Heart left ventricle (tissue), 16 donors: ENCODE data around the gene RFX2. TPM values are rescaled to one million over a fixed set of nuclear protein-coding genes. Genes with fewer than 3 reads are reported as not detected.

ENCODE experiments used
- ATAC-seq, 4 donors: fragments of 200-7000 bp; cut with Tn5 transposase; one replicate each; pipeline ENCODE4 v1.9.1; 2020 to 2022; ENCODE audit warnings: moderate library complexity in 4 of 4, mild to moderate bottlenecking in 3 of 4, moderate number of reproducible peaks in 1 of 4
- DNase-seq, 5 donors: peaks; one replicate each; pipeline ENCODE4 v3.0.0-alpha.2; 2020
- H3K27ac ChIP-seq, 12 donors: fragments of 200-600 bp; sonication (generic) in 4 of 12; one replicate each; pipeline versions ENCODE4 v1.5.0 to v1.8.0; 2016 to 2022; ENCODE audit warnings: mild to moderate bottlenecking in 2 of 12
- H3K27me3 ChIP-seq, 9 donors: fragments of 200-600 bp; sonication (generic) in 2 of 9; one replicate each; pipeline versions ENCODE4 v1.5.1 to v1.8.0; 2016 to 2022; ENCODE audit warnings: mild to moderate bottlenecking in 3 of 9
- H3K36me3 ChIP-seq, 9 donors: fragments of 200-600 bp; sonication (generic) in 2 of 9; one replicate each; pipeline versions ENCODE4 v1.5.0 to v1.8.0; 2018 to 2022; ENCODE audit warnings: mild to moderate bottlenecking in 2 of 9
- H3K4me1 ChIP-seq, 12 donors: fragments of 200-600 bp; sonication (generic) in 4 of 12; one replicate each; pipeline versions ENCODE4 v1.5.0 to v1.8.0; 2016 to 2022; ENCODE audit warnings: mild to moderate bottlenecking in 3 of 12
- H3K4me3 ChIP-seq, 12 donors: fragments of 200-600 bp; sonication (generic) in 4 of 12; one replicate each; pipeline versions ENCODE4 v1.5.0 to v1.8.0; 2017 to 2022; ENCODE audit warnings: mild to moderate bottlenecking in 9 of 12, moderate library complexity in 4 of 12
- H3K9me3 ChIP-seq, 12 donors: fragments of 200-600 bp; sonication (generic) in 4 of 12; one replicate each; pipeline versions ENCODE4 v1.5.0 to v1.8.0; 2016 to 2022; ENCODE audit warnings: mild to moderate bottlenecking in 1 of 12
- POLR2A ChIP-seq, 2 donors: fragments of 450-650 bp; IDR thresholded peaks; one replicate each; pipeline ENCODE4 v1.6.1; 2017; ENCODE audit warnings: antibody characterized with exemption in 2 of 2, mild to moderate bottlenecking in 2 of 2, moderate library complexity in 2 of 2
- WGBS, 4 donors: extraction: QIAGEN DNeasy Blood & Tissue Kit in 2 of 4; methylation state at CpG; one replicate each; pipeline versions ENCODE4 v1.1.5 to v1.1.7; 2013 to 2018; 5-methylcytosine and 5-hydroxymethylcytosine counted together
- intact Hi-C, 10 donors: fragments of 100-400 bp; cut with DNase I; formaldehyde crosslinking; loops; one replicate each; pipeline versions ENCODE4 v1.11.1 to v1.14.2; 2022
- polyA plus RNA-seq, 2 donors: library from polyadenylated mRNA; stranded (reverse); fragments of 200-250 nt; gene quantifications; one replicate each; pipeline ENCODE4 v1.2.3, GENCODE V29; 2013
- total RNA-seq, 9 donors: library from RNA; depleted of rRNA in 2 of 9; stranded (reverse); fragments of >200 nt in 2 of 9; fragmentation: NEBNext Ultra II Directional in 3 of 9; extraction: Animal tissue kit (Norgen Biotek cat#: 25700) in 3 of 9; gene quantifications; one replicate each; pipeline versions ENCODE4 v1.1.0 to v1.2.4, GENCODE V29; 2016 to 2023
- TF ChIP-seq, protein P1 (sequence below), 12 donors: fragments of 200-600 bp; sonication (generic) in 4 of 12; IDR thresholded peaks; one replicate each; pipeline versions ENCODE4 v1.5.0 to v1.8.0; 2018 to 2022; ENCODE audit warnings: antibody characterized with exemption in 12 of 12, mild to moderate bottlenecking in 5 of 12
- donor health status: ischemic (EF 13 %, LVEDD 7.1; RV severe dilation, severe dysfunction).
- donor health status: healthy with polysubstance abuse.
- donor health status: DM: no; HTN: yes; CAD: no.
- donor health status: DM: no; HTN: no; CAD: no.
- donor health status: ischemic (EF 25% LVEDD 6.9; RV normal size, moderate dysfunction).
- donor health status: ischemic (EF 25% LVEDD 5.7; RV mildly dilated, moderate dysfunction).
- donor health status: healthy.
- donor health status: DM: yes; HTN: yes; CAD: no.
- donor health status: ischemic (EF 35%, LVEDD 5.7; RV mildly dilated, moderate dysfunction).
- donor health status: nonischemic (EF 11% LVEDD 7.7; RV severe dilation, severe dysfunction).
- donor health status: DM: yes; HTN: yes; CAD: no.
- donor health status: PGD.
- donor health status: ischemic (EF 29% LVEDD 5.4; RV normal size, mild dysfunction).
- donor health status: nonischemic (EF 23%, LVEDD 6.1; RV moderate dilation, normal function).

The RFX2 gene
- total and polyA plus RNA-seq, 11 donors, result 2.8 to 20.0 (median 5.9) TPM

DNA sequence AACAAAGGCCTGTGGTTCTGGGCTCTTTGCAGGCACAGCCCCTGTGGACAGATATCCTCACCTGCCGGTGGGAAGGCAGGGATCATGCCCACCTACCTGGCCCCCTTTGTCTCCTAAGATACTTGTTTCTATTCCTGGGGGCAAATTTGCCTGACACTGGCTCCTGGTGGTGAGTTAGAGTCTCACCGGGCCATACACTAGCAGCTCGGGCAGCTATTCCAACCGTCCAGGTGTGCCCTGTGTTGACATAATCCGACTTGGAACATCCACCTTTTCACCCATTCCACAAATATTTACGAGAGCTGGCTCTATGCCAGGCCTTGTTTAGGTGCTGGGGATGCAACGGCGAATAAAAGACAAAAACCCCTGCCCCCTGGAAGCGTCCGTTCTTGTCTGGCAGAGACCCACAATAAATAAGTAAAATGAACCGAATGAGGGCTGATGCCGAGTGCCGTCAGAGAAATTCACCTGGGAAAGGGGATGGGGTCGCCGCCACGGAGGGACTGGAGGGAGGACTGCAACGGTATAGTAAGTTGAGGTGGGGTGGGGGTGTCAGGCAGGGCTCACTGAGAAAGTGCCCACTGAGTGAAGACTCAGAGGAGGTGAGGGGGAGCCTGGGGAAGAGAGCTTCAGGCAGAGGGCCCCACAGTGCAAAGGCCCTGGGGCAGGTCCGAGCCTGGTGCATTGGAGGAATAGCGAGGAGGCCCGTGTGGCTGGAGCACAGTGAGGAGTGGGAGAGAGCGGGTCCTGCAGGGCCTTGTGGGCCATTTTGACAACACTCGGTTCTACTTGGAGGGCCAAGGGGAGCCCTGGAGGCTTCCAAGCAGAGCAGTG is 89.1 kb downstream of the RFX2 start:
- Histone ChIP-seq H3K4me1 (peaks cover 0 to 14% (median 3%) of the 10 kb centered on the region in 12 donors), H3K9me3 (no peaks in the 10 kb centered on the region), H3K27me3 (no peaks in the 10 kb centered on the region), H3K4me3 (no peak overlapping the region), H3K36me3 (peaks cover 0 to 10% (median 0%) of the 10 kb centered on the region in 9 donors), H3K27ac (no peak overlapping the region)
- TF ChIP-seq, protein P1, sequence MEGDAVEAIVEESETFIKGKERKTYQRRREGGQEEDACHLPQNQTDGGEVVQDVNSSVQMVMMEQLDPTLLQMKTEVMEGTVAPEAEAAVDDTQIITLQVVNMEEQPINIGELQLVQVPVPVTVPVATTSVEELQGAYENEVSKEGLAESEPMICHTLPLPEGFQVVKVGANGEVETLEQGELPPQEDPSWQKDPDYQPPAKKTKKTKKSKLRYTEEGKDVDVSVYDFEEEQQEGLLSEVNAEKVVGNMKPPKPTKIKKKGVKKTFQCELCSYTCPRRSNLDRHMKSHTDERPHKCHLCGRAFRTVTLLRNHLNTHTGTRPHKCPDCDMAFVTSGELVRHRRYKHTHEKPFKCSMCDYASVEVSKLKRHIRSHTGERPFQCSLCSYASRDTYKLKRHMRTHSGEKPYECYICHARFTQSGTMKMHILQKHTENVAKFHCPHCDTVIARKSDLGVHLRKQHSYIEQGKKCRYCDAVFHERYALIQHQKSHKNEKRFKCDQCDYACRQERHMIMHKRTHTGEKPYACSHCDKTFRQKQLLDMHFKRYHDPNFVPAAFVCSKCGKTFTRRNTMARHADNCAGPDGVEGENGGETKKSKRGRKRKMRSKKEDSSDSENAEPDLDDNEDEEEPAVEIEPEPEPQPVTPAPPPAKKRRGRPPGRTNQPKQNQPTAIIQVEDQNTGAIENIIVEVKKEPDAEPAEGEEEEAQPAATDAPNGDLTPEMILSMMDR (IDR thresholded peaks at IDR 0.05), result no peak
- no peak for TF ChIP-seq POLR2A (IDR thresholded peaks at IDR 0.05)
- ATAC-seq (no peak), DNase-seq (no peak)
- intact Hi-C loops, result loop anchor here (2.0 to 10.0 kb wide), 6 partner anchors 34 to 249 kb away; partner anchors contain the start of gene NRTN (in 6 of the 10)
- 91 to 92% (median 92%) methylated on average over 22 of the region's 22 CpGs for WGBS, 4 donors

DNA sequence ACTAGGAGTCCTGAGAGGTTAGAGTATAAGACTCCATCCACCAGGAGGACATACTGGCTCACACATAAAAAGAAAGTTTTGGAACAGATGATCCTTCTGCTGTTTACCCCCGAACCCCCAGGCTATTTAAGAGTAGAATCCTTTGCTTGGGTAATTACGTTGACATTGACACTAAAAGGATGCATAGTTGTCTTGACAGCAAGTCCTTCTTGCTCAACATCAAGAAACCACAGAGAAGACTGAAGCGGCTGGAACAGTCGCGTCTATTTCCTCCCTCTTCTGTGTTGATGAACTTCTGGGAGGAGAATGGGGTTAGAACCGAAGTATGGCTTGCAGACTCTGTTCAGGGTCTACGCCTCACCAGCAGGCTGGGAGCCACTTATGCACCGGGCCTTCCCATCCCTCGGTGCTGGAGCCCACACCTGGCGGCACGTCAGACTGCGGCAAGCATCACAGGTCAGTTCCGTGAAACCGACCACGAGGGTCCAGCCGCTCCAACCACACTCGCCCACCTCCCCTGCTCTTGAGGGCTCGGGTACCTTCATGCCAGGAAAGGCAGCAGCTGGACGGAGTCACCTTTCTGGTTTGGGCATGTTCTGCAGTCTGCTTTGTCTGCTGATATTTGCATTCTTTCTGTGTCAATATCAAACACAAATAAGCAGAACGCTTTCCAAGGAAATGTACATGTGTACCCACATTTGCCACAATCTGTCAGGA is 90.0 kb downstream of the RFX2 start:
- Histone ChIP-seq H3K27ac (no peak overlapping the region), H3K27me3 (no peaks in the 10 kb centered on the region), H3K4me3 (no peak overlapping the region), H3K4me1 (peaks cover 0 to 14% (median 3%) of the 10 kb centered on the region in 12 donors), H3K9me3 (no peaks in the 10 kb centered on the region), H3K36me3 (peaks cover 0 to 7% (median 0%) of the 10 kb centered on the region in 9 donors)
- no peak for TF ChIP-seq POLR2A (IDR thresholded peaks at IDR 0.05)
- intact Hi-C loops, result loop anchor here (2.0 to 10.0 kb wide), 6 partner anchors 33 to 248 kb away; partner anchors contain the start of gene NRTN (in 6 of the 10)
- ATAC-seq (no peak), DNase-seq (peak in 1 of 5 donors; percentile 41)
- WGBS, 4 donors, result 91 to 95% (median 93%) methylated on average over 20 of the region's 20 CpGs

DNA sequence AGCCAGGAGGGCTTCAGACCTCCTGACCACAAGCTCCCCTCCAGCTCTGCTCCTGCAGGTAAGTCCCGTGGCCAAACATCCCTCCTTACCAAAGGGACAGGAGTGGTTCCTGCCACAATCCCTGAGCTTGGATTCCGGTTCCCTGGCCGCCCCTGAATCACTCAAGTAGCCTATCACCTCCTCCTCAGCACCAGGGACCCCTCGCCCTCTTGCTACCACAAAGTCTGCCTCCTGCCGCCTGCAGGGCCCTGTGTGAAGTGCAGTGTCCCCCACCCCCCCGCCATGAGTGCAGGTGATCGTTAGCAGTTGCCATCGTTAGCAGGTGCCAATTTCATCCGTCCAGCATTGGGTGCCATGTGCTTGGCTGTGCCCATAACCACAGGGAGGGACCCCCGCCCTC is 91.5 kb downstream of the RFX2 start:
- H3K36me3 ChIP-seq, result peaks cover 0 to 3% (median 0%) of the 10 kb centered on the region in 9 donors

DNA sequence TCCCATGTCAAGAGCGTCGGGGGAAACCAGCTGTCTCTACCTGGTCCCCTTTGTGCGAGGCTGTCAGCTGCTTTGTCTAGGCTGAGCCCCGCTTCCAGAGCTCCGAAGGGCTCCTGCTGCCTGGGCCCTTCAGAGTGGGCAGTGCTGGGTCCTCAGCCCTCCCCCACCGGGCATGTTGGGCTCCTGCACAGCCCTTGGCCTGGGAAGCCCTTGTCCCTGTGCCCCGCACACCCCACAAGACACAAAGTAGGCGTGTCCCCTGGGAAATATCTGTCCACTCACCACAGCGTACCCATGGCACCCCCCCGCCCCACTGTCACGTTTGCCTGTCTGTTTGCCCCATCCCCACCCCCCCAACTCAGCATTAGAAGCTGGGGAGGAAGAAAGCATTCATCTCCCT is 92.7 kb downstream of the RFX2 start:
- Histone ChIP-seq H3K27me3 (no peaks in the 10 kb centered on the region), H3K4me3 (no peak overlapping the region), H3K36me3 (peaks cover 0 to 5% (median 0%) of the 10 kb centered on the region in 9 donors), H3K4me1 (peaks cover 0 to 8% (median 1%) of the 10 kb centered on the region in 12 donors), H3K27ac (no peak overlapping the region), H3K9me3 (no peaks in the 10 kb centered on the region)
- peak in 1 of 5 donors; percentile 24 for DNase-seq
- intact Hi-C loops, result no loop called here
- 90 to 92% (median 91%) methylated on average over 11 of the region's 11 CpGs for WGBS, 4 donors
- no peak for TF ChIP-seq POLR2A (IDR thresholded peaks at IDR 0.05)
- TF ChIP-seq, protein P1 (IDR thresholded peaks at IDR 0.05), result no peak
- ATAC-seq, result no peak

More for the DNA sequence above, 91.5 kb downstream of the RFX2 start:
- no peaks in the 10 kb centered on the region for H3K9me3 ChIP-seq
- DNase-seq (peak in 1 of 5 donors; percentile 26), ATAC-seq (no peak)
- no peak overlapping the region for H3K27ac ChIP-seq
- 65 to 83% (median 78%) methylated on average over 7 to 10 of the region's 10 CpGs for WGBS, 4 donors
- intact Hi-C loops, result no loop called here
- H3K4me3 ChIP-seq, result no peak overlapping the region
- no peak for TF ChIP-seq POLR2A (IDR thresholded peaks at IDR 0.05)
- TF ChIP-seq, protein P1 (IDR thresholded peaks at IDR 0.05), result no peak
- peaks cover 0 to 14% (median 3%) of the 10 kb centered on the region in 12 donors for H3K4me1 ChIP-seq
- H3K27me3 ChIP-seq, result no peaks in the 10 kb centered on the region
